Measurements from ENCODE around the gene LRRC49.

DNA sequence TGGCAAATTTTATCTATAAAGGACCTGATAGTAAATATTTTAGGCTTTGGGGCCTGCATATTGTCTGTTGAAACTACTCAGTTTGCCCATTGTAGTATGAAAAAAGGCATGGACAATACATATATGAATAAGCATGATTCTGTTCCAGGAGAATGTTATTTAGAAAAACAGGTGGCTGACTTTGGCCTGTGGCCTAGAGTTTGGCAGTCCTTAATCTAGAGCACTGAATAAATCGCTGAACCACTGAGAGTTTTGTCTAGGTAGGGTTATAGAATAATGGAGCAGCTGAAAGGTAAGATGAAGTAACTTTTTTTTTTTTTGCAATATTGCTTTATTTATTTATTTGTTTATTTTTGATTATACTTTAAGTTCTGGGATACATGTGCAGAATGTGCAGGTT is 75.0 kb downstream of the LRRC49 start:
- TF ChIP-seq, protein P1, sequence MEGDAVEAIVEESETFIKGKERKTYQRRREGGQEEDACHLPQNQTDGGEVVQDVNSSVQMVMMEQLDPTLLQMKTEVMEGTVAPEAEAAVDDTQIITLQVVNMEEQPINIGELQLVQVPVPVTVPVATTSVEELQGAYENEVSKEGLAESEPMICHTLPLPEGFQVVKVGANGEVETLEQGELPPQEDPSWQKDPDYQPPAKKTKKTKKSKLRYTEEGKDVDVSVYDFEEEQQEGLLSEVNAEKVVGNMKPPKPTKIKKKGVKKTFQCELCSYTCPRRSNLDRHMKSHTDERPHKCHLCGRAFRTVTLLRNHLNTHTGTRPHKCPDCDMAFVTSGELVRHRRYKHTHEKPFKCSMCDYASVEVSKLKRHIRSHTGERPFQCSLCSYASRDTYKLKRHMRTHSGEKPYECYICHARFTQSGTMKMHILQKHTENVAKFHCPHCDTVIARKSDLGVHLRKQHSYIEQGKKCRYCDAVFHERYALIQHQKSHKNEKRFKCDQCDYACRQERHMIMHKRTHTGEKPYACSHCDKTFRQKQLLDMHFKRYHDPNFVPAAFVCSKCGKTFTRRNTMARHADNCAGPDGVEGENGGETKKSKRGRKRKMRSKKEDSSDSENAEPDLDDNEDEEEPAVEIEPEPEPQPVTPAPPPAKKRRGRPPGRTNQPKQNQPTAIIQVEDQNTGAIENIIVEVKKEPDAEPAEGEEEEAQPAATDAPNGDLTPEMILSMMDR (optimal IDR thresholded peaks at IDR 0.05 in 1 of 3, IDR thresholded peaks at IDR 0.05 in 1 of 3, conservative IDR thresholded peaks at IDR 0.05 in 1 of 3; ENCODE audit: extremely low read depth in 1 of 3, insufficient read depth in 2 of 3, low read length in 3 of 3), result no peak
- TF ChIP-seq EZH2 (IDR thresholded peaks at IDR 0.05; ENCODE audit: low read length), result no peak

Data from keratinocyte (primary cell).